Measurements from ENCODE around the gene GOLGA7B.
"Not testable (repeated sequence)": the region's sequence is repeated elsewhere in the genome, so short reads cannot be mapped to it uniquely, and the experiment has no call there.

Gene GOLGA7B

GRCh38 chr10:97823734-97824133 lies 25.9 kb upstream of the GOLGA7B start:
- Mint-ChIP-seq H3K4me1 (ENCODE audit: low read depth) (peaks cover 6% of the 10 kb centered on the region), H3K36me3 (ENCODE audit: low read depth) (no peaks in the 10 kb centered on the region), H3K9me3 (no peaks in the 10 kb centered on the region), H3K27me3 (no peaks in the 10 kb centered on the region), H3K27ac (no peak overlapping the region), H3K4me3 (no peak overlapping the region)

GRCh38 chr10:97825020-97825760 lies 24.5 kb upstream of the GOLGA7B start:
- no peak overlapping the region for H3K27ac Mint-ChIP-seq
- H3K4me3 Mint-ChIP-seq: no peak overlapping the region
- H3K36me3 Mint-ChIP-seq (ENCODE audit: low read depth): no peaks in the 10 kb centered on the region
- H3K27me3 Mint-ChIP-seq: no peaks in the 10 kb centered on the region
- H3K9me3 Mint-ChIP-seq: no peaks in the 10 kb centered on the region
- H3K4me1 Mint-ChIP-seq (ENCODE audit: low read depth): peaks cover 17% of the 10 kb centered on the region

- H3K27ac Mint-ChIP-seq: no peak overlapping the region
- H3K27me3 Mint-ChIP-seq: no peaks in the 10 kb centered on the region
- no peak overlapping the region for H3K4me3 Mint-ChIP-seq
- peaks cover 18% of the 10 kb centered on the region for H3K4me1 Mint-ChIP-seq (ENCODE audit: low read depth)
- H3K9me3 Mint-ChIP-seq: no peaks in the 10 kb centered on the region
- no peaks in the 10 kb centered on the region for H3K36me3 Mint-ChIP-seq (ENCODE audit: low read depth)
Observed at GRCh38 chr10:97826892-97827291, 22.8 kb upstream of the GOLGA7B start.

- Mint-ChIP-seq H3K27ac (no peak overlapping the region), H3K27me3 (no peaks in the 10 kb centered on the region), H3K36me3 (ENCODE audit: low read depth) (no peaks in the 10 kb centered on the region), H3K4me1 (ENCODE audit: low read depth) (peaks cover 18% of the 10 kb centered on the region), H3K4me3 (no peak overlapping the region), H3K9me3 (no peaks in the 10 kb centered on the region)
Observed at GRCh38 chr10:97827702-97828291, 21.8 kb upstream of the GOLGA7B start.

GRCh38 chr10:97828721-97829120 lies 20.9 kb upstream of the GOLGA7B start:
- H3K9me3 Mint-ChIP-seq: no peaks in the 10 kb centered on the region
- H3K27me3 Mint-ChIP-seq: no peaks in the 10 kb centered on the region
- H3K4me3 Mint-ChIP-seq: no peak overlapping the region
- H3K36me3 Mint-ChIP-seq (ENCODE audit: low read depth): no peaks in the 10 kb centered on the region
- H3K4me1 Mint-ChIP-seq (ENCODE audit: low read depth): peaks cover 18% of the 10 kb centered on the region
- no peak overlapping the region for H3K27ac Mint-ChIP-seq

- Mint-ChIP-seq H3K27ac (no peak overlapping the region), H3K27me3 (no peaks in the 10 kb centered on the region), H3K9me3 (no peaks in the 10 kb centered on the region), H3K36me3 (ENCODE audit: low read depth) (no peaks in the 10 kb centered on the region), H3K4me3 (no peak overlapping the region), H3K4me1 (ENCODE audit: low read depth) (peaks cover 18% of the 10 kb centered on the region)
Observed at GRCh38 chr10:97830064-97830463, 19.6 kb upstream of the GOLGA7B start.

GRCh38 chr10:97831259-97831658 lies 18.4 kb upstream of the GOLGA7B start:
- Mint-ChIP-seq H3K4me3 (no peak overlapping the region), H3K27me3 (no peaks in the 10 kb centered on the region), H3K9me3 (peaks cover 3% of the 10 kb centered on the region), H3K36me3 (ENCODE audit: low read depth) (no peaks in the 10 kb centered on the region), H3K4me1 (ENCODE audit: low read depth) (peaks cover 18% of the 10 kb centered on the region), H3K27ac (no peak overlapping the region)

- Mint-ChIP-seq H3K27ac (no peak overlapping the region), H3K9me3 (peaks cover 8% of the 10 kb centered on the region), H3K4me1 (ENCODE audit: low read depth) (peaks cover 12% of the 10 kb centered on the region), H3K36me3 (ENCODE audit: low read depth) (peaks cover 6% of the 10 kb centered on the region), H3K4me3 (no peak overlapping the region), H3K27me3 (no peaks in the 10 kb centered on the region)
Observed at GRCh38 chr10:97836446-97836845, 13.2 kb upstream of the GOLGA7B start.

GRCh38 chr10:97838091-97838490 lies 11.6 kb upstream of the GOLGA7B start:
- Mint-ChIP-seq H3K9me3 (peaks cover 8% of the 10 kb centered on the region), H3K27ac (no peak overlapping the region), H3K4me3 (no peak overlapping the region), H3K4me1 (ENCODE audit: low read depth) (peaks cover 12% of the 10 kb centered on the region), H3K27me3 (no peaks in the 10 kb centered on the region), H3K36me3 (ENCODE audit: low read depth) (peaks cover 6% of the 10 kb centered on the region)

GRCh38 chr10:97841166-97841565 lies 8.5 kb upstream of the GOLGA7B start:
- not testable (repeated sequence) for H3K27me3 Mint-ChIP-seq; H3K9me3 Mint-ChIP-seq; H3K27ac Mint-ChIP-seq; H3K36me3 Mint-ChIP-seq (ENCODE audit: low read depth); H3K4me3 Mint-ChIP-seq
- H3K4me1 Mint-ChIP-seq (ENCODE audit: low read depth): peaks cover 12% of the 10 kb centered on the region

- H3K4me3 Mint-ChIP-seq; H3K36me3 Mint-ChIP-seq (ENCODE audit: low read depth); H3K27ac Mint-ChIP-seq; H3K9me3 Mint-ChIP-seq; H3K27me3 Mint-ChIP-seq: not testable (repeated sequence)
- peaks cover 12% of the 10 kb centered on the region for H3K4me1 Mint-ChIP-seq (ENCODE audit: low read depth)
Observed at GRCh38 chr10:97842114-97842513, 7.5 kb upstream of the GOLGA7B start.

- Mint-ChIP-seq H3K27ac (no peak overlapping the region), H3K4me3 (no peak overlapping the region), H3K9me3 (no peaks in the 10 kb centered on the region), H3K27me3 (no peaks in the 10 kb centered on the region), H3K36me3 (ENCODE audit: low read depth) (peaks cover 3% of the 10 kb centered on the region), H3K4me1 (ENCODE audit: low read depth) (peaks cover 12% of the 10 kb centered on the region)
Observed at GRCh38 chr10:97842656-97843280, 6.9 kb upstream of the GOLGA7B start.

- Mint-ChIP-seq H3K4me3 (no peak overlapping the region), H3K36me3 (ENCODE audit: low read depth) (peaks cover 3% of the 10 kb centered on the region), H3K27me3 (no peaks in the 10 kb centered on the region), H3K27ac (no peak overlapping the region), H3K9me3 (no peaks in the 10 kb centered on the region), H3K4me1 (ENCODE audit: low read depth) (peaks cover 12% of the 10 kb centered on the region)
Observed at GRCh38 chr10:97843281-97843671, 6.4 kb upstream of the GOLGA7B start.

- H3K4me1 Mint-ChIP-seq (ENCODE audit: low read depth): peaks cover 15% of the 10 kb centered on the region
- not testable (repeated sequence) for H3K27me3 Mint-ChIP-seq; H3K9me3 Mint-ChIP-seq; H3K27ac Mint-ChIP-seq; H3K4me3 Mint-ChIP-seq; H3K36me3 Mint-ChIP-seq (ENCODE audit: low read depth)
Observed at GRCh38 chr10:97843972-97844371, 5.7 kb upstream of the GOLGA7B start.

- H3K9me3 Mint-ChIP-seq: no peaks in the 10 kb centered on the region
- no peak overlapping the region for H3K4me3 Mint-ChIP-seq
- H3K4me1 Mint-ChIP-seq (ENCODE audit: low read depth): peaks cover 18% of the 10 kb centered on the region
Observed at GRCh38 chr10:97844678-97845077, 5.0 kb upstream of the GOLGA7B start.

More at GRCh38 chr10:97844678-97845077, 5.0 kb upstream of the GOLGA7B start:
- Mint-ChIP-seq H3K36me3 (ENCODE audit: low read depth) (peaks cover 3% of the 10 kb centered on the region), H3K27ac (no peak overlapping the region), H3K27me3 (no peaks in the 10 kb centered on the region)

Data from stimulated activated naive CD8-positive, alpha-beta T cell treated with anti-CD3 and anti-CD28 coated beads, Interleukin-15, Interleukin-2, amounts not matched to agents 100 ng/mL and 50 ng/mL, for 24 hours (primary cell).